HepG2 (cell line): ENCODE results near the gene SH3D19. TPM values are rescaled to one million over a fixed set of nuclear protein-coding genes. Genes with fewer than 3 reads are reported as not detected.

Experiments
- ATAC-seq: fragments of 200-7000 bp; cut with Tn5 transposase; 3 replicates; pipeline ENCODE4 v1.9.1; 2020; ENCODE audit warnings: mild to moderate bottlenecking, moderate library complexity
- BruUV-seq: library from RNA; stranded (reverse); fragments of 400-500 nt; replicated peaks from 2 replicates; lab custom pipeline; 2021; lab: Mats Ljungman, UMichigan
- CTCF ChIA-PET: fragments of 300-600 bp; formaldehyde crosslinking; extraction: SDS; loops from one replicate; lab custom pipeline; 2021; ENCODE audit warnings: low total read pairs, inconsistent platforms, low intra/inter-chr PET ratio; lab: Yijun Ruan, JAX
- POLR2A ChIA-PET: fragments of 350-600 bp; sonication (Branson Sonifier 250); formaldehyde crosslinking; loops from one replicate; lab custom pipeline; 2020; ENCODE audit warnings: antibody characterized with exemption, inconsistent platforms; lab: Yijun Ruan, JAX
- DNase-seq: peaks from one replicate; pipeline ENCODE4 v3.0.0-alpha.2; 2015; ENCODE audit warnings: low spot score
- FAIRE-seq: peaks from 3 replicates; lab custom pipeline; 2011; peaks lifted over from hg19 to GRCh38; lab: Jason Lieb, UNC
- H2AFZ ChIP-seq: one replicate; pipeline ENCODE4 v1.6.1; 2011; ENCODE audit warnings: low read length, inconsistent platforms
- H3K27ac ChIP-seq: fragments of 300-600 bp; 3 replicates; pipeline ENCODE4 v1.8.0; 2011; ENCODE audit warnings: mixed run types, mild to moderate bottlenecking, mixed read lengths, low read length, inconsistent platforms; ENCODE audit not compliant: insufficient read depth; ENCODE audit errors: extremely low read length
- H3K27me3 ChIP-seq, 2 experiments: fragments of 200-600 bp in 1 of 2; 2 replicates in 1 of 2; 3 replicates in 1 of 2; pipeline versions ENCODE4 v1.6.0 to v1.8.0; 2011; ENCODE audit warnings: low read length in 2 of 2, mild to moderate bottlenecking in 2 of 2, moderate library complexity in 2 of 2, inconsistent platforms in 1 of 2; ENCODE audit not compliant: insufficient read depth in 2 of 2, control insufficient read depth in 1 of 2
- H3K36me3 ChIP-seq, 2 experiments: fragments of 200-600 bp in 1 of 2; replicated peaks in 1 of 2; 2 replicates in 1 of 2; 3 replicates in 1 of 2; pipeline versions ENCODE4 v1.5.1 to v1.8.0; 2011; ENCODE audit warnings: low read length in 2 of 2, inconsistent platforms in 1 of 2; ENCODE audit not compliant: insufficient read depth in 2 of 2, control insufficient read depth in 1 of 2
- H3K4me1 ChIP-seq: 2 replicates; pipeline ENCODE4 v1.5.1; 2012; ENCODE audit warnings: low read length, inconsistent platforms; ENCODE audit not compliant: insufficient read depth
- H3K4me2 ChIP-seq: 2 replicates; pipeline ENCODE4 v1.6.0; 2011; ENCODE audit warnings: low read depth, low read length, inconsistent platforms
- H3K4me3 ChIP-seq, 3 experiments: fragments of 200-600 bp in 1 of 3; sonication (generic), shearing (Covaris generic) in 1 of 3; replicated peaks in 1 of 3; 2 replicates each; pipeline ENCODE4 v1.5.1; 2011 to 2016; ENCODE audit warnings: low read length in 3 of 3, inconsistent platforms in 2 of 3, low read depth in 2 of 3, mild to moderate bottlenecking in 2 of 3, control low read depth in 1 of 3, mixed read lengths in 1 of 3; ENCODE audit not compliant: insufficient read depth in 1 of 3
- H3K79me2 ChIP-seq: one replicate; pipeline ENCODE4 v1.6.1; 2011; ENCODE audit warnings: low read length, inconsistent platforms; ENCODE audit not compliant: insufficient read depth
- H3K9ac ChIP-seq: 2 replicates; pipeline ENCODE4 v1.6.0; 2011; ENCODE audit warnings: mild to moderate bottlenecking, low read depth, low read length, inconsistent platforms; ENCODE audit not compliant: insufficient read depth
- H3K9me3 ChIP-seq: 2 replicates; pipeline ENCODE4 v1.5.1; 2012; ENCODE audit warnings: mild to moderate bottlenecking, low read length
- H4K20me1 ChIP-seq: 2 replicates; pipeline ENCODE4 v1.6.0; 2011; ENCODE audit warnings: inconsistent platforms, mild to moderate bottlenecking, low read length, moderate library complexity; ENCODE audit not compliant: insufficient read depth
- FOXM1 ChIP-seq: sonication (generic); formaldehyde crosslinking; IDR thresholded peaks from 2 replicates; pipeline ENCODE4 v1.5.0; 2020; ENCODE audit warnings: missing genetic modification reagents
- RARG ChIP-seq: sonication (generic); formaldehyde crosslinking; IDR thresholded peaks from 2 replicates; pipeline ENCODE4 v1.4.0; 2020; ENCODE audit warnings: low read depth, mild to moderate bottlenecking, missing genetic modification reagents
- RBM22 ChIP-seq: fragments of 200-400 bp; formaldehyde crosslinking; optimal IDR thresholded peaks from 2 replicates; pipeline ENCODE3; 2017; ENCODE audit warnings: mild to moderate bottlenecking, low read length, moderate library complexity
- ZNF652 ChIP-seq: IDR thresholded peaks from 2 replicates; pipeline ENCODE4 v1.6.1; 2016; ENCODE audit warnings: low read depth, borderline replicate concordance
- WGBS: methylation state at CpG from one replicate; pipeline ENCODE4 v1.1.6; 2017; ENCODE audit warnings: low lambda C conversion rate; 5-methylcytosine and 5-hydroxymethylcytosine counted together
- in situ Hi-C: cut with HindIII; loops from 2 replicates; pipeline ENCODE4 v1.10.0; 2017; ENCODE audit warnings: low pct_unique_long_range_greater_than_20kb; ENCODE audit not compliant: extremely low pct_ligation_motif_present
- intact Hi-C: fragments of 100-400 bp; cut with micrococcal nuclease; formaldehyde crosslinking; loops from one replicate; pipeline ENCODE4 v1.10.0; 2022; ENCODE audit not compliant: unreplicated experiment
- polyA plus RNA-seq, 8 experiments: library from polyadenylated mRNA; depleted of rRNA in 3 of 8; stranded (reverse) in 7 of 8; unstranded in 1 of 8; fragments of >200 nt; fragmentation: Illumina TruSeq in 4 of 8; extraction: Trizol in 4 of 8; gene quantifications; 2 replicates each; pipeline versions ENCODE4 v1.2.1 to v1.2.3, GENCODE V29; 2011 to 2016; ENCODE audit warnings: low read depth in 4 of 8, missing spikeins in 1 of 8, mixed read lengths in 1 of 8; ENCODE audit not compliant: insufficient read depth in 1 of 8
- total RNA-seq, 5 experiments: library from RNA; depleted of rRNA; stranded (reverse); fragments of >200 nt; fragmentation: Illumina TruSeq; extraction: Trizol; gene quantifications; 2 replicates each; pipeline ENCODE4 v1.2.3, GENCODE V29; 2016; ENCODE audit warnings: low read depth in 1 of 5
- TF ChIP-seq, protein P1 (sequence below): sonication (generic); formaldehyde crosslinking; IDR thresholded peaks from 2 replicates; pipeline ENCODE4 v1.4.0; 2020; ENCODE audit warnings: missing genetic modification reagents
- TF ChIP-seq, protein P2 (sequence below): sonication (generic); formaldehyde crosslinking; IDR thresholded peaks from 2 replicates; pipeline ENCODE4 v1.4.0; 2020; ENCODE audit warnings: mild to moderate bottlenecking, missing genetic modification reagents
- TF ChIP-seq, protein P3 (sequence below): sonication (generic); formaldehyde crosslinking; IDR thresholded peaks from 2 replicates; pipeline ENCODE4 v1.5.1; 2020; ENCODE audit warnings: missing genetic modification reagents, mild to moderate bottlenecking, borderline replicate concordance

Gene SH3D19
- total and polyA plus RNA-seq, 2 of the 13 experiments (the other 11 are each of a cell fraction or from before 2014, with no cell fraction given): 31.2 to 38.0 TPM

DNA sequence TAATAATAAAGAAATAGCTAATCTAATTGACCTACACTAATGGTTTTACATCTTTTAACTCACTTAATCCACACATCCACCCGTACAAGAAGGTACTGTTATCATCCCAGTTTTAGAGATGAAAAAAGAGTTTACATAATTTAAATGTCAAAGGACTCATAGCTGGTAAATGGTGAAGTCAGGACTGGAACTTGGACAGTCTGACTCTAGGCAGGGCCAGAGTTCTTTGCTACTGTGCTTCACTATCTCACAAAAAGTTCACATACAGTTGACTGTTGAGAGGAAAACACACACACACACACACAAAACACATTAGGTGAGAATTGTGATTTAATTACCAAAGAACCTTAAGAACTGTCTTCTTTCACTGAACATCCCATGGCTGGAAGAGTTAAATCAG, 119.7 kb downstream of the SH3D19 start:
- intact Hi-C loops: no loop called here
- in situ Hi-C loops: no loop called here
- H3K27ac ChIP-seq: peak overlapping the region; percentile 91

More for the DNA sequence above, 119.7 kb downstream of the SH3D19 start:
- ATAC-seq (peak; percentile 51), DNase-seq (no peak), FAIRE-seq (no peak)
- 21% methylated on average over 1 of the region's 1 CpG for WGBS
- Histone ChIP-seq H3K4me3 (peak overlapping the region in 1 of 3 experiments; percentile 22; a peak in 2 of 6 replicates), H3K36me3 (peaks cover 4% of the 10 kb centered on the region in 2 experiments; a peak in 3 of 5 replicates), H4K20me1 (no peaks in the 10 kb centered on the region), H3K9ac (peak overlapping the region; percentile 64), H2AFZ (no peak overlapping the region), H3K4me1 (peaks cover 87% of the 10 kb centered on the region), H3K9me3 (no peaks in the 10 kb centered on the region), H3K27me3 (no peaks in the 10 kb centered on the region), H3K79me2 (peaks cover 23% of the 10 kb centered on the region), H3K4me2 (peak overlapping the region; percentile 77)
- TF ChIP-seq RARG (CRISPR knock-in tag): no peak
- TF ChIP-seq RBM22: peak; percentile 35
- TF ChIP-seq ZNF652 (CRISPR knock-in tag): peak; percentile 45; the same call in 1 of the 2 replicates
- TF ChIP-seq, protein P1, sequence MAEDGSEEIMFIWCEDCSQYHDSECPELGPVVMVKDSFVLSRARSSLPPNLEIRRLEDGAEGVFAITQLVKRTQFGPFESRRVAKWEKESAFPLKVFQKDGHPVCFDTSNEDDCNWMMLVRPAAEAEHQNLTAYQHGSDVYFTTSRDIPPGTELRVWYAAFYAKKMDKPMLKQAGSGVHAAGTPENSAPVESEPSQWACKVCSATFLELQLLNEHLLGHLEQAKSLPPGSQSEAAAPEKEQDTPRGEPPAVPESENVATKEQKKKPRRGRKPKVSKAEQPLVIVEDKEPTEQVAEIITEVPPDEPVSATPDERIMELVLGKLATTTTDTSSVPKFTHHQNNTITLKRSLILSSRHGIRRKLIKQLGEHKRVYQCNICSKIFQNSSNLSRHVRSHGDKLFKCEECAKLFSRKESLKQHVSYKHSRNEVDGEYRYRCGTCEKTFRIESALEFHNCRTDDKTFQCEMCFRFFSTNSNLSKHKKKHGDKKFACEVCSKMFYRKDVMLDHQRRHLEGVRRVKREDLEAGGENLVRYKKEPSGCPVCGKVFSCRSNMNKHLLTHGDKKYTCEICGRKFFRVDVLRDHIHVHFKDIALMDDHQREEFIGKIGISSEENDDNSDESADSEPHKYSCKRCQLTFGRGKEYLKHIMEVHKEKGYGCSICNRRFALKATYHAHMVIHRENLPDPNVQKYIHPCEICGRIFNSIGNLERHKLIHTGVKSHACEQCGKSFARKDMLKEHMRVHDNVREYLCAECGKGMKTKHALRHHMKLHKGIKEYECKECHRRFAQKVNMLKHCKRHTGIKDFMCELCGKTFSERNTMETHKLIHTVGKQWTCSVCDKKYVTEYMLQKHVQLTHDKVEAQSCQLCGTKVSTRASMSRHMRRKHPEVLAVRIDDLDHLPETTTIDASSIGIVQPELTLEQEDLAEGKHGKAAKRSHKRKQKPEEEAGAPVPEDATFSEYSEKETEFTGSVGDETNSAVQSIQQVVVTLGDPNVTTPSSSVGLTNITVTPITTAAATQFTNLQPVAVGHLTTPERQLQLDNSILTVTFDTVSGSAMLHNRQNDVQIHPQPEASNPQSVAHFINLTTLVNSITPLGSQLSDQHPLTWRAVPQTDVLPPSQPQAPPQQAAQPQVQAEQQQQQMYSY (CRISPR knock-in tag): peak; percentile 78; the same call in 1 of the 2 replicates
- TF ChIP-seq FOXM1 (CRISPR knock-in tag): no peak
- TF ChIP-seq, protein P2, sequence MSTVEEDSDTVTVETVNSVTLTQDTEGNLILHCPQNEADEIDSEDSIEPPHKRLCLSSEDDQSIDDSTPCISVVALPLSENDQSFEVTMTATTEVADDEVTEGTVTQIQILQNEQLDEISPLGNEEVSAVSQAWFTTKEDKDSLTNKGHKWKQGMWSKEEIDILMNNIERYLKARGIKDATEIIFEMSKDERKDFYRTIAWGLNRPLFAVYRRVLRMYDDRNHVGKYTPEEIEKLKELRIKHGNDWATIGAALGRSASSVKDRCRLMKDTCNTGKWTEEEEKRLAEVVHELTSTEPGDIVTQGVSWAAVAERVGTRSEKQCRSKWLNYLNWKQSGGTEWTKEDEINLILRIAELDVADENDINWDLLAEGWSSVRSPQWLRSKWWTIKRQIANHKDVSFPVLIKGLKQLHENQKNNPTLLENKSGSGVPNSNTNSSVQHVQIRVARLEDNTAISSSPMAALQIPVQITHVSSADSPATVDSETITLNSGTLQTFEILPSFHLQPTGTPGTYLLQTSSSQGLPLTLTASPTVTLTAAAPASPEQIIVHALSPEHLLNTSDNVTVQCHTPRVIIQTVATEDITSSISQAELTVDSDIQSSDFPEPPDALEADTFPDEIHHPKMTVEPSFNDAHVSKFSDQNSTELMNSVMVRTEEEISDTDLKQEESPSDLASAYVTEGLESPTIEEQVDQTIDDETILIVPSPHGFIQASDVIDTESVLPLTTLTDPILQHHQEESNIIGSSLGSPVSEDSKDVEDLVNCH: no peak
- TF ChIP-seq, protein P3, sequence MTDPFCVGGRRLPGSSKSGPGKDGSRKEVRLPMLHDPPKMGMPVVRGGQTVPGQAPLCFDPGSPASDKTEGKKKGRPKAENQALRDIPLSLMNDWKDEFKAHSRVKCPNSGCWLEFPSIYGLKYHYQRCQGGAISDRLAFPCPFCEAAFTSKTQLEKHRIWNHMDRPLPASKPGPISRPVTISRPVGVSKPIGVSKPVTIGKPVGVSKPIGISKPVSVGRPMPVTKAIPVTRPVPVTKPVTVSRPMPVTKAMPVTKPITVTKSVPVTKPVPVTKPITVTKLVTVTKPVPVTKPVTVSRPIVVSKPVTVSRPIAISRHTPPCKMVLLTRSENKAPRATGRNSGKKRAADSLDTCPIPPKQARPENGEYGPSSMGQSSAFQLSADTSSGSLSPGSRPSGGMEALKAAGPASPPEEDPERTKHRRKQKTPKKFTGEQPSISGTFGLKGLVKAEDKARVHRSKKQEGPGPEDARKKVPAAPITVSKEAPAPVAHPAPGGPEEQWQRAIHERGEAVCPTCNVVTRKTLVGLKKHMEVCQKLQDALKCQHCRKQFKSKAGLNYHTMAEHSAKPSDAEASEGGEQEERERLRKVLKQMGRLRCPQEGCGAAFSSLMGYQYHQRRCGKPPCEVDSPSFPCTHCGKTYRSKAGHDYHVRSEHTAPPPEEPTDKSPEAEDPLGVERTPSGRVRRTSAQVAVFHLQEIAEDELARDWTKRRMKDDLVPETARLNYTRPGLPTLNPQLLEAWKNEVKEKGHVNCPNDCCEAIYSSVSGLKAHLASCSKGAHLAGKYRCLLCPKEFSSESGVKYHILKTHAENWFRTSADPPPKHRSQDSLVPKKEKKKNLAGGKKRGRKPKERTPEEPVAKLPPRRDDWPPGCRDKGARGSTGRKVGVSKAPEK (CRISPR knock-in tag): no peak
- BruUV-seq: no TSS peak
- CTCF ChIA-PET: no interaction called here
- POLR2A ChIA-PET: interaction anchor here (1.0 to 4.1 kb wide), 5 partner anchors 9 to 190 kb away, joined by 3 to 27 read pairs (median 4); partner anchors contain the start of genes LRBA and SH3D19
